Type B pancreatic cell (in vitro differentiated cells): Measurements from ENCODE around the gene WNT7A. TPM values are rescaled to one million over a fixed set of nuclear protein-coding genes. Genes with fewer than 3 reads are reported as not detected.

Experiments used
- DNase-seq: peaks from one replicate; pipeline ENCODE4 v3.0.0; 2021; ENCODE audit warnings: mixed read lengths; ENCODE audit not compliant: unreplicated experiment; ENCODE audit errors: extremely low spot score
- H3K27ac Mint-ChIP-seq: 2 replicates; pipeline ENCODE4 v1.8.0; 2021; ENCODE audit warnings: mild to moderate bottlenecking, mixed read lengths
- H3K27me3 Mint-ChIP-seq: 2 replicates; pipeline ENCODE4 v1.8.0; 2021; ENCODE audit warnings: mixed read lengths
- H3K36me3 Mint-ChIP-seq: 2 replicates; pipeline ENCODE4 v1.8.0; 2021; ENCODE audit warnings: mixed read lengths
- H3K4me1 Mint-ChIP-seq: one replicate; pipeline ENCODE4 v1.8.0; 2021; ENCODE audit warnings: mixed read lengths; ENCODE audit not compliant: unreplicated experiment
- H3K4me3 Mint-ChIP-seq: 2 replicates; pipeline ENCODE4 v1.8.0; 2021; ENCODE audit warnings: mild to moderate bottlenecking, mixed read lengths
- H3K9me3 Mint-ChIP-seq: 2 replicates; pipeline ENCODE4 v1.8.0; 2021; ENCODE audit warnings: mixed read lengths
- total RNA-seq: library from RNA; stranded (reverse); gene quantifications from 2 replicates; pipeline ENCODE4 v1.2.1, GENCODE V29; 2021; ENCODE audit warnings: low replicate concordance
- TF ChIP-seq, protein P1 (sequence below): fragments of 200-600 bp; sonication (generic); conservative IDR thresholded peaks from 2 replicates; pipeline ENCODE4 v1.5.0; 2021; ENCODE audit warnings: antibody characterized with exemption, mild to moderate bottlenecking

Gene WNT7A
- total RNA-seq, 1 donor from 2014 or later: 3.4 TPM

DNA sequence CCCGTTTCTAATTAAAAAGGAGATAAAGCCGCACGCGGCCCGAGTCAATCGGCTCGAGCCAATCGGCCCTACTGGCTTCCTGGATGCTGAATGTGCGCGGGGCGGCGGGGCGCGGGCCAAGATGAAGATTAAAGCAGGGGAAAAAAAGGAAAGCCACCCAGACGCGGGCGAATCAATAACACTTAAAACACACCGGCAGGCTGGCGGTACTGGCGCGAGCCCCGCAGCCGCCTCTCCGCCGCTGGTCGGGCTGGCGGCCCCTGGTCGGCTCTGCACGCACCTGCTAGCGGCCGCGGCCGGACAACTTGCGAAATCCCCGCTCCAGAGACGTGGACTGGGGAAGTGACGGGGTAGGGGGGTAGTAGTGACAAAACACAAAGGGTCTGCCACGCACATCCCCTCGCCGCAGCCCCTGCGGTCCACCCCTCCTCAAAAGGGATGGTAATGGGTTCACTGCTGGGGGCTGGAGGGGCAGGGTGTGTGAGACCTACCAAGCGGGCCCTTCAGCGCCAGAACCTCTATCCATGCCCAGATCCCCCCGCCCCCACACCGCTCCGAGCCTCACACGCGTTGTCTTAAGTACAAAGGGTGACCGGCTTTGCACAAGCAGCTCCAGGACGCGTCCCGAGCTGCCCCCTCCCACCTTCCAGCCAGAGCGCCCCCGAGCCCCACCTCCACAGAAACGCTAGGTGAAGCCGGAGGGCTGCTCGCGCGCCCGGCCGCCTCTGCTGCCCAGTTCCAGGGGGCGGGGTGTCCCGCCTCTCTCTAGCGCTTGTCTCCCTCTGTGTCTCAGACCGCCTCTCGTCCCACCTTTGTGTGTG is 1.4 kb downstream of the WNT7A start:
- H3K36me3 Mint-ChIP-seq: no peaks in the 10 kb centered on the region
- H3K27ac Mint-ChIP-seq: no peak overlapping the region
- peak overlapping the region; percentile 89 for H3K4me3 Mint-ChIP-seq
- no peaks in the 10 kb centered on the region for H3K4me1 Mint-ChIP-seq
- no peaks in the 10 kb centered on the region for H3K9me3 Mint-ChIP-seq
- TF ChIP-seq, protein P1, sequence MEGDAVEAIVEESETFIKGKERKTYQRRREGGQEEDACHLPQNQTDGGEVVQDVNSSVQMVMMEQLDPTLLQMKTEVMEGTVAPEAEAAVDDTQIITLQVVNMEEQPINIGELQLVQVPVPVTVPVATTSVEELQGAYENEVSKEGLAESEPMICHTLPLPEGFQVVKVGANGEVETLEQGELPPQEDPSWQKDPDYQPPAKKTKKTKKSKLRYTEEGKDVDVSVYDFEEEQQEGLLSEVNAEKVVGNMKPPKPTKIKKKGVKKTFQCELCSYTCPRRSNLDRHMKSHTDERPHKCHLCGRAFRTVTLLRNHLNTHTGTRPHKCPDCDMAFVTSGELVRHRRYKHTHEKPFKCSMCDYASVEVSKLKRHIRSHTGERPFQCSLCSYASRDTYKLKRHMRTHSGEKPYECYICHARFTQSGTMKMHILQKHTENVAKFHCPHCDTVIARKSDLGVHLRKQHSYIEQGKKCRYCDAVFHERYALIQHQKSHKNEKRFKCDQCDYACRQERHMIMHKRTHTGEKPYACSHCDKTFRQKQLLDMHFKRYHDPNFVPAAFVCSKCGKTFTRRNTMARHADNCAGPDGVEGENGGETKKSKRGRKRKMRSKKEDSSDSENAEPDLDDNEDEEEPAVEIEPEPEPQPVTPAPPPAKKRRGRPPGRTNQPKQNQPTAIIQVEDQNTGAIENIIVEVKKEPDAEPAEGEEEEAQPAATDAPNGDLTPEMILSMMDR: no peak
- no peak for DNase-seq
- H3K27me3 Mint-ChIP-seq: peaks cover 90% of the 10 kb centered on the region

DNA sequence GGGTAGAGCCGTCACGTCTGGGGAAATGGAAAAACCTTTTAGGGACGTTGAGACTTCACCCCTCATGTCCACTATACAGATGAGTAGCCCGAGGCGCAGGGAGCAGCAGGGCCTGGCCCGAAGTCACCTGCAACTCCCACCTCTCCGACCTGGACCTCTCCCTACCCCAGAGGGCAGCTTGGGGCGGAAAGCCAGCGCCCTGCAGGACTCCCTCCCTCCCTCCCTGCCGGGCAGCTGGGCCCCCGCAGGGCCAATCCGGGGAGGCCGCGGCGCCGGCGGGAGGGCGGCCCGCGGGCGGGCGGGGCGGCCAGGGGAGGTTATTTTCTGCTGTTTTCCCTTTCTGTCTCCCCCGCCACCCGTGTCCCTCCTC is 2.0 kb downstream of the WNT7A start:
- H3K27ac Mint-ChIP-seq: no peak overlapping the region
- H3K4me1 Mint-ChIP-seq: no peaks in the 10 kb centered on the region
- DNase-seq: no peak
- TF ChIP-seq, protein P1: no peak
- H3K27me3 Mint-ChIP-seq: peaks cover 87% of the 10 kb centered on the region
- no peaks in the 10 kb centered on the region for H3K9me3 Mint-ChIP-seq
- peak overlapping the region; percentile 89 for H3K4me3 Mint-ChIP-seq
- H3K36me3 Mint-ChIP-seq: no peaks in the 10 kb centered on the region

DNA sequence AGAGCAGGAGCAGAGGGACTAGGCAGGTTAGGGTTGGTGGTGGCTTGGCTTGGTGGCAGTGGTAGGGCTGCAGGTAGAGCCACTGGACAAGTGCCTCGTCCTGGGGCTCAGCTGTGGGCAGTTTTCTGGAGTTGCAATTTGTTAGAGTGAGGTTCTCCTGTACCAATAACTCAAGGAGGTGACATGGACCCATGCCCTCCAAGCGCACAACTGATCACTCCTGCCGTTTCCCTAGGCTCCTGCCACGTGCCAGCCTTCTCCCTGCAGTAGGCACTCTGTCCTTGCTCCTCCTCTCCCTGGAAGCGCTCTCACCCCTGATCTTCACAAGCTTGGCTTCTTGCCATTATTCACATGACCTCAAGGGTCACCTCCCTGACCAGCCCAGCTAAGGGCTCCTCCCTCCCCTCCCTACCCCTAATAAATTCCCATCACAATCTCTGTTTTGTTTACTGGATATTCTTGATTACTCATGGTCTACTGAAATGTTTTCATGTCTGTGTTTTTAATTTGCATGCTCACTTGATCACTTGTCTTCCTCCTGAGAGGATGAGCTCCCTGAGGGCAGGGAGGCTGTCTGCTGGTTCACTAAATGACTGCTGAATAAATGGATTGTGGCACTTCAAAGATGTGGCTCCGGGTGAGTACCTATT is 3.3 kb downstream of the WNT7A start:
- no peaks in the 10 kb centered on the region for H3K4me1 Mint-ChIP-seq
- H3K9me3 Mint-ChIP-seq: no peaks in the 10 kb centered on the region
- H3K4me3 Mint-ChIP-seq: peak overlapping the region; percentile 15
- no peak overlapping the region for H3K27ac Mint-ChIP-seq
- TF ChIP-seq, protein P1: no peak
- DNase-seq: no peak
- peaks cover 86% of the 10 kb centered on the region for H3K27me3 Mint-ChIP-seq
- H3K36me3 Mint-ChIP-seq: peaks cover 4% of the 10 kb centered on the region

DNA sequence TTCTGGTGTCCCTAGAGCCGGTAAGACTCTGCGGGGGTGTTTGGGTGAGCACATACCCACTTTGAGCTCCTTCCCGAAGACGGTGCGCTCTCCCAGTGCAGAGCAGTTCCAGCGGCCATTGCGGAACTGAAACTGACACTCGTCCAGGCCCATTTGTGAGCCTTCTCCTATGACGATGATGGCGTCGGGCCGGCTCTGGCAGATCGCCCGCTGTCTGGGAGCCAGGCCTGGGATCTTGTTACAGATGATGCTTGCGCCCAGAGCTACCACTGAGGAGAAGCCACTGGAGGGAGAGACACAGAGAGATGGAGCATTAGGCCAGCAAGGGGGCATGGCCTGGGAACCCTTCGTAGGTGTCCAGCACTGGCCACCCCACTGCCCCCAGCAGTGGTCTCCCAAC is 5.0 kb downstream of the WNT7A start:
- Mint-ChIP-seq H3K27ac (no peak overlapping the region), H3K9me3 (no peaks in the 10 kb centered on the region), H3K4me3 (no peak overlapping the region), H3K36me3 (peaks cover 4% of the 10 kb centered on the region), H3K4me1 (no peaks in the 10 kb centered on the region), H3K27me3 (peaks cover 80% of the 10 kb centered on the region)
- TF ChIP-seq, protein P1: no peak
- DNase-seq: no peak

DNA sequence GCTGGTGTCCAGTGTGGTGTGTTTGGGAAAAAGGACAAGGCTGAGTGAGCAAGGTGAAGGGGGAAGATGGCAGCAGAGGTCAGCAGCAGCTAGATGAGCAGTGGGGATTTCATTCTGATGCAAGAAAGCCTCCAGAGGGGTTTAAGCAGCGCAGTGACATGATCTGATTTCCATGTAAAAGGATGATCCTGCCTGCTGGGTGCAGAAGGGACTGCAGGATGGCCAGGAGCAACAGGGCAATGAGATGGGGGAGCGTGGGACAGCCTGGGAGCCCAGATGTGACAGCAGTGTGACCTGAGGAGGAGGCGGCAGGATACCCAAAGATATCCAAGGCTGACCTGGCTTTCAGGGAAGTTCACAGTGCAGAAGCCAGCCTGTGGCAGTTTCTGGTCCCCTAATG is 6.1 kb downstream of the WNT7A start:
- Mint-ChIP-seq H3K4me3 (no peak overlapping the region), H3K9me3 (no peaks in the 10 kb centered on the region), H3K27ac (no peak overlapping the region), H3K36me3 (peaks cover 4% of the 10 kb centered on the region), H3K27me3 (peaks cover 75% of the 10 kb centered on the region), H3K4me1 (no peaks in the 10 kb centered on the region)
- TF ChIP-seq, protein P1: no peak
- DNase-seq: no peak
